Mesodermal cell (in vitro differentiated cells): ENCODE results near the gene OR2V2.
"Not testable (repeated sequence)": the region's sequence is repeated elsewhere in the genome, so short reads cannot be mapped to it uniquely, and the experiment has no call there.

ENCODE experiments used
- H3K27ac ChIP-seq: 2 replicates; pipeline ENCODE4 v1.7.0; 2013; ENCODE audit warnings: mild to moderate bottlenecking, low read depth, low read length, moderate library complexity; ENCODE audit not compliant: severe bottlenecking
- H3K36me3 ChIP-seq: 2 replicates; pipeline ENCODE4 v1.7.1; 2013; ENCODE audit warnings: mild to moderate bottlenecking, low read length, moderate library complexity; ENCODE audit not compliant: control insufficient read depth, insufficient read depth
- H3K4me1 ChIP-seq: one replicate; pipeline ENCODE4 v1.7.1; 2013; ENCODE audit warnings: mild to moderate bottlenecking, low read length; ENCODE audit not compliant: insufficient read depth, control insufficient read depth, poor library complexity, severe bottlenecking
- H3K4me3 ChIP-seq: 2 replicates; pipeline ENCODE4 v1.7.0; 2013; ENCODE audit warnings: low read length, control low read depth, mild to moderate bottlenecking; ENCODE audit not compliant: insufficient read depth, poor library complexity, severe bottlenecking; ENCODE audit errors: extremely low read depth
- H3K9me3 ChIP-seq: 2 replicates; pipeline ENCODE4 v1.7.1; 2013; ENCODE audit warnings: mild to moderate bottlenecking, low read length, moderate library complexity; ENCODE audit not compliant: control insufficient read depth
- WGBS, 2 experiments: methylation state at CpG; one replicate each; pipeline ENCODE4 v1.1.5; 2013; ENCODE audit warnings: missing lambda C conversion rate in 2 of 2; ENCODE audit not compliant: insufficient coverage in 2 of 2; 5-methylcytosine and 5-hydroxymethylcytosine counted together

OR2V2 gene

DNA sequence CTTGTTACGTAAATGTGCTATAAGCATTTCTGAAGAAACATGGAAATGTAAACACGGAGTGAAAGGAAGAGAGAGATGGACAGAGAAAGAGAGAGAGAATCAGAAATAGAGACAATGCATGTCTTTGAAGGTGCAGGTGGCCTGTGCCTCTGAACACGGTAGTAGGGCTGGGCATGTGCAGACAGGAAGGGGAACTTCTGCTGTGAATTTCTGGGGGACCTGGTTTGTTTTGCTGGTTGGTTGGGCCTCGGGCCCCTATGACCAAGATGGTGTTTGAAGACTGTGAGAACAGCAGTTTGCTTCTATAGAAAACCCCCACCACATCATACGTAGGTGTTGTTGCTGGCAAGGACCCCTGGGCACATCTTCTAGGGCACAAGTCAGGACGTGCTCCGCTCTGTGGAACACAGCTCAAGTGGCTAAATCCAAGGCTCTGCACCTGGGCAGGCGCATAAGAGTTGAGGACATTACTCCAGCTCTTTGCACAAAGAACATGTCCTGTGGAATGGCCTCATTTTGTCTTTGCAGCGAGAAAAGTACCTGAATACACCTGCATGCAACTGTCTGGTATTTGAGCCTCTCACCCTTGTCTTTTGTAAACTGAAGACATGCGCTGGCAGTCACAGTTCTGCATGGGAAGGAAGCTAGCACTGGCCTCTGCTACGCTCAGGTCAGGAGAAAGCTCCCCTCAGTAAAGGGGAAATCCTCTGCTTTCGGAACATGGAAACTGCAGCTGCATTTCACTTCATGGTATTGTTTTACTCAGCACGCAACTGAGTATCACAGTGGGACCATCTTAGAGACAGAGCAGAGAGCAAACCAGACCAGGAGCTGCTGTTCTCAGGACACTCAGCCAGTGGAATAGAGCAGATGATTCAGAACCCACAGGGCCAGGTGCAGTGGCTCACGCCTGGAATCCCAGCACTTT lies 2.7 kb downstream of the OR2V2 start:
- H3K27ac ChIP-seq, result no peak overlapping the region
- no peaks in the 10 kb centered on the region for H3K4me1 ChIP-seq
- no peaks in the 10 kb centered on the region for H3K36me3 ChIP-seq
- H3K9me3 ChIP-seq, result peaks cover 6% of the 10 kb centered on the region
- no peak overlapping the region for H3K4me3 ChIP-seq
- WGBS, 2 experiments, result 82 to 89% methylated on average over 12 to 13 of the region's 14 CpGs

DNA sequence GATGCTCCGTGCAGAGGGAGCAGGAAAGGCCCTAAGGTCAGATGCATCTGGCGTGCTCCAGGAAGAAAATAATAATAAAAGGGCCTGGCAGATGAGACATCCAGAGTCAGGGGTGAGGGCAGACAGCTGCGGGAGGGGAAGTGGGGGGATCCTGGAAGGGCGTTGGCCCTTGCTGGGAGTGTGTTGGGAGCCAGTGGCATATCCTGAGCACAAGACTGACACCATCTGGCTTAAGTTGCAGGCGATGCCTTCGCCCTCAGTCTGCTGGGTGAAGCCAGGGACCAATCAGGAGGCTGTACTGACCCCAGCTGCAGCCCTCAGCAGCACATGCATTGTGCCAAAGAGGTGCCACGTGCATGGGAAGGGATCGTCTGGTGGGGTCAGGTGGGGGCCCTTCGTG lies 3.8 kb downstream of the OR2V2 start:
- Histone ChIP-seq H3K4me1 (no peaks in the 10 kb centered on the region), H3K9me3 (no peaks in the 10 kb centered on the region), H3K4me3 (no peak overlapping the region), H3K27ac (no peak overlapping the region), H3K36me3 (no peaks in the 10 kb centered on the region)
- 56 to 59% methylated on average over 7 to 9 of the region's 9 CpGs for WGBS, 2 experiments

DNA sequence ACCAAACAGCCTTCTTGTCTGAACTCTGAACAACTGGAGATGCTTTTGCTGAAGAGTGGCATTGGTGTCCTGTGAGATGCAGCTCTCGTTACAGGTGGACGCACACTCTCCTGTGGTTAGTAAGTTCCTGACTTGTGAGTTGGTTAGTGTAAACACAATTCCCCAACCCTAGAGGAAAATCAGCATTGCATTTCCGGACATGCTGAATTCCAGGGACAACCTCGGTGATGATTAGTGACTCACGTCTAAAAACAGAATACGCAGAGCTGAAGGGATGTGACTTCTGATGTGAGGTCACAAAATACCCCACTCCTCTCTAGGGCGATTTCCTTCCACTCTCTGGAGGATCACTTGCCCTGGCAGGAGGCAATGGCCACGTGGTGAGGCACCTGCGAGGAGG lies 5.0 kb downstream of the OR2V2 start:
- Histone ChIP-seq H3K9me3 (no peaks in the 10 kb centered on the region), H3K4me1 (no peaks in the 10 kb centered on the region), H3K36me3 (no peaks in the 10 kb centered on the region), H3K27ac (no peak overlapping the region), H3K4me3 (no peak overlapping the region)
- 68 to 80% methylated on average over 4 to 6 of the region's 9 CpGs for WGBS, 2 experiments

DNA sequence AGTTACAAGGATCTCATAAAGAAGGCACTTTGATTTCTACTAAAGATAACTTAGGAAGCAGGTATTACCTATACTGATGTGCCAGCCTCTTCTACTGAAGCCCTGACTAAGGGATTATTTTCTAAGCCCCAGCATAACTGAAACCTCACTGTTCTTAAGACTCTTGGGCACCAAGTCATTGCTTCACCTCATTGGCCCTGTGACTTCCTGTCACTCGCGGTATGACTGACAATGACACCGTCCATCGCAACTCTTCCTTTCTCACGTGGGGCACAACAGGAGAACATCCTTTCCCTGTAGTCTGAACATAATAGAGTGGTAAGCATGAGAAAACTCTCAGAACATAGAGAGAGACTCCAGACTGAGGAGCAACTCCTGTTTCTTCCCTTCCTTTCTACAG lies 6.4 kb downstream of the OR2V2 start:
- Histone ChIP-seq H3K9me3 (no peaks in the 10 kb centered on the region), H3K4me1 (no peaks in the 10 kb centered on the region), H3K27ac (no peak overlapping the region), H3K36me3 (no peaks in the 10 kb centered on the region), H3K4me3 (no peak overlapping the region)
- 95 to 100% methylated on average over 4 to 5 of the region's 5 CpGs for WGBS, 2 experiments

DNA sequence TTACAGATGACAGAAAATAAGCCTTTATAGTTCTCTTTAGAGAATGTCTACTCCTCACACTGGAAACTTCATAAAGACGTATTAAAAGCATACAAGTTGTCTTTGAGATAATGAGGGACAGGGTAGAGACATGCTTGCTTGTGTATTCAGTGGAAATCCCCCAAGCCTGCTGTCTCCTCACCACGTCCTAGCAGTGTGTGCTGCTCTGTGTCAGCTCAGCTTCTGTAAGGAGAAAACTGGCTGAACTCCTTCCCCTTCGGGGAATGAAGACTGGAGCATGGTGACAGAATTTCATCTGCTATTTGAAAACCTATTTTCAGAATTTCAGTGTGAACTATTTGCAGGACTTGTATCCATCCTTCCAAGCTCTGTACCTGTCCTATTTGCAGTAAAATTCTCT lies 9.4 kb downstream of the OR2V2 start:
- no peaks in the 10 kb centered on the region for H3K36me3 ChIP-seq
- H3K27ac ChIP-seq, result no peak overlapping the region
- WGBS, 2 experiments, result 69 to 100% methylated on average over 1 to 2 of the region's 3 CpGs
- no peaks in the 10 kb centered on the region for H3K4me1 ChIP-seq
- no peak overlapping the region for H3K4me3 ChIP-seq
- no peaks in the 10 kb centered on the region for H3K9me3 ChIP-seq

DNA sequence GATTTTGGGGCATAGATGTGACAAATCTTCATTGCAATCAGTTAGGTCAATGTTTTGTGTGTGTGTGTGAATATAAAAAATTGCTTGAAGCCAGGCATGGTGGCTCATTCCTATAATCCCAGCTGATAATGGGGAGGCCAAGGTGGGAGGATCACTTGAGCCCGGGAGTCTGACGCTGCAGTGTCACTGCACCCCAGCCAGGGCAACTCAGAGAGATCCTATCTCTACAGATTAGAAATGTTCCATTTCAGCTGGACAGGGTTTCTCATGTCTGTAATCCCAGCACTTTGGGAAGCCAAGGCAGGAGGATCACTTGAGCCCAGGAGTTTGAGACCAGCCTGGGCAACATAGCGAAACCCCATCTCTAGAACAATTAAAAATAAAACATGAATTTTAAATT lies 11.5 kb downstream of the OR2V2 start:
- Histone ChIP-seq H3K36me3 (no peaks in the 10 kb centered on the region), H3K27ac (no peak overlapping the region), H3K9me3 (no peaks in the 10 kb centered on the region), H3K4me1 (no peaks in the 10 kb centered on the region), H3K4me3 (no peak overlapping the region)
- 80 to 94% methylated on average over 2 of the region's 3 CpGs for WGBS, 2 experiments

DNA sequence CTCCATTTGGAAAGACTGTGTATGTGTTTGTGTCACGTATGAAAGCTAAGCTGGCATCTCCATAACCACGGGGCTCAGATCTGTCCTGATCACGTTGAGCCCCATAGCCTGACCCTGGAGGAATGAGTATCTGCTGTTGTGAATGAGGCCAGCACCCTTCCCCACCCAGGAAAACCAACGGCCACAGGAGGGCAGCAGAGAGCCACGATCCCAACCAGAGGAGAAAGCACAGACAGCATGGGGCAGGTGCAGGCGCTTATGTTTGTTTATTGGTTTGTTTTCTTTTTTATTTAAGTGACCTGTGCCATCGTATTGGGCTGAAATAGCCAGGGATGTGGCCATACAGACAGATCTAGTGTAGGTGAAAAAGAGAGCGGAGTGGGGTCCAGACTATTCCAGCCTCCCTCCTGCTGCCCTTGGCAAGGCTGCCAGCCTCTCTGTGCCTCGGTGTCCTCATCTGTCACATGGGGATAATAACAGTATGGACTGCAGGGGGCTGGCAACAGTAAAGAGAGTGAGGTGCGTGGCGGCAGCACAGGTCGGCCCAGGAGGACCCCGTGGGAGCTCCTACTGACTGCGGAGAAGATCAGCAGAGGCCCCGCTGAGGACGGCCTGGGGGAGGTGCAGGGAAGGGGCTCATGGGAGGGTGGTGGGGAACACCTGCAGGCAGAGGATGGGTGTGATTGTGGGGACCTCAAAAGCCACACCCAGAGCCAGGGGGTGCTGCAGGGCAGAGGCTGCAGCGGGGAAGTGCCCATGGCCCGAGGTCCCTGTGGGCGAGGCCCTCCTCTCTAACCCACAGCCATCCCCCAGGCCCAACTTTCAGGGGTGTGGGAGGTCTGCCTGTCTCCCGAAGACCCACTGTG lies 12.1 kb downstream of the OR2V2 start:
- WGBS, 2 experiments, result 53 to 73% methylated on average over 10 to 13 of the region's 20 CpGs
- Histone ChIP-seq H3K9me3 (no peaks in the 10 kb centered on the region), H3K4me3 (no peak overlapping the region), H3K36me3 (no peaks in the 10 kb centered on the region), H3K27ac (peak overlapping the region; percentile 69), H3K4me1 (no peaks in the 10 kb centered on the region)

DNA sequence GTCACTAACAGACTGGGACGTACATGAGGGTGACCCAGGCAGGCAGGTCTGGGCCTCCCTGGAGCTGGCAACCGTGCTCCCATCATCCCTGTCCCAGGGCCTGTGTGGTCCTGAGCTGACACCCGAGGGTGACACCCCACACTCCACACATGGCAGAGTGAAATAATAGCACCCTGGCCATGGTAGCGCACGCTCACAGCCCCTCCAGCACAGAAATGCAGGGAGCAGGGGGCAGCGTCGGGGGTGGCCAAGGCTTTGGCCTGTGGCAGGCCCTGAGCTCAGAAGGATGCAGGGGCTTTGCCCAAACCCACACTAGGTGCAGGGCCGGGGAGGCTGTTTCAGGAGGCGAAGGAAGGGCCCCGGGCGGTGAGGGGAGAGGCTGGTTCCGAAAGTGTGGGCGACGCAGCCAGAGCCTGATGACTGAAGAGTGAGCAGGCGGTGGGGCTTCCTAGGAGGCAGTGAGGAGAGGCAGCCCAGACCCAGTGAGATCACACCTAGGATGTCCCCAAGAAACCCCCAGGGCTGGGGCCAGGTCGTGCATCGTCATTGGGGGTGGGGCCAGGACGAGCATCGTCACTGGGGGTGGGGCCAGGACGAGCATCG lies 12.9 kb downstream of the OR2V2 start:
- Histone ChIP-seq H3K4me3 (no peak overlapping the region), H3K36me3 (no peaks in the 10 kb centered on the region), H3K27ac (peak overlapping the region; percentile 69), H3K4me1 (no peaks in the 10 kb centered on the region), H3K9me3 (no peaks in the 10 kb centered on the region)
- WGBS, 2 experiments, result 85 to 86% methylated on average over 13 to 14 of the region's 21 CpGs

DNA sequence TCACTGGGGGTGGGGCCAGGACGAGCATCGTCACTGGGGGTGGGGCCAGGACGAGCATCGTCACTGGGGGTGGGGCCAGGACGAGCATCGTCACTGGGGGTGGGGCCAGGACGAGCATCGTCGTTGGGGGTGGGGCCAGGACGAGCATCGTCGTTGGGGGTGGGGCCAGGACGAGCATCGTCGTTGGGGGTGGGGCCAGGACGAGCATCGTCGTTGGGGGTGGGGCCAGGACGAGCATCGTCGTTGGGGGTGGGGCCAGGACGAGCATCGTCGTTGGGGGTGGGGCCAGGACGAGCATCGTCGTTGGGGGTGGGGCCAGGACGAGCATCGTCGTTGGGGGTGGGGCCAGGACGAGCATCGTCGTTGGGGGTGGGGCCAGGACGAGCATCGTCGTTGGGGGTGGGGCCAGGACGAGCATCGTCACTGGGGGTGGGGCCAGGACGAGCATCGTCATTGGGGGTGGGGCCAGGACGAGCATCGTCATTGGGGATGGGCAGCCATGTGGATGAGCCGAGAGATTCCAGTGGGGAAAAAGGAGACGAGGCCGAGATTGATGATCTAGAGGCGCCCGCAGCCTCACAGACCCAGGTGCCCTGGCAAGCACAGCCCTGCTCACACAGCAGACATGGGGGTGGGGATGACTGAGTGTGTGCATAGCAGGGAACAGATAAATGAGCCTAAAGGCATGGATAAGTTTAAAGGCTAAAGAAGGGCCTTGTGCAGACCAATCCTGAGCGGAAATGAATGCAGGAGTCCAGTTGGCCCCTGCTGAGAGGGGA lies 13.6 kb downstream of the OR2V2 start:
- 46 to 65% methylated on average over 9 to 11 of the region's 48 CpGs for WGBS, 2 experiments
- H3K36me3 ChIP-seq, H3K4me3 ChIP-seq, H3K27ac ChIP-seq, H3K9me3 ChIP-seq, H3K4me1 ChIP-seq: not testable (repeated sequence)

DNA sequence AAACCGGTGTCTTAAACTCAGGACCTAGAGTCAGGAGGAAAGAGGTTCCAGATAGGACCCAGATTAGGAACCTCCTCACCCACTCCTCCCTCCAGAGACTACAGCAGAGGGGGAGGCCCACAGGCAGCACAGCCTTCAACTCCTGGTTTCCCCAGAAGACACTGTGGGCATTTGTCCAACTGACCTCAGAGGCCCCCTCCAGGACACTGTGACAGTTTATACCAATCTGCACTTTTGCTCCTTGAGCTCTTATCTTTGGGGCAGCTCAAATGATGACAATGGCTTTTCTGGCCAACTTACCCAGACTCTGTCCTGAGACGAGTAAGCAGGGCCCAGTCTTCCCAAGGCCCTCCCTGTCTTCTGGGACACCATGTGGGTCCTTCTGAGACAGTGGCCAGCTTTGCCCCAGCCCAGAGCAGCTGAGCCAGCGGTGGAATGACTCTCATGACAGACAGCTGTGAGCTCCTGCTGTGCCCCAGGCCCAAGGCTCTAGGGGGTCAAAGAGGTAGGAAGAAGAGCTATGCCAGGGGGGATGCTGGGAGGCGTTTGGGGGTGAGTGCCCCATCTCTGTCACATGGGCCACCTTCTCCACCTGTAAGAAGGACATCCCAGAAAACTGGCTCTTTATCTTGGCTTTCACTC lies 14.3 kb downstream of the OR2V2 start:
- WGBS, 2 experiments, result 83 to 92% methylated on average over 2 of the region's 4 CpGs
- H3K27ac ChIP-seq, result no peak overlapping the region
- no peak overlapping the region for H3K4me3 ChIP-seq
- no peaks in the 10 kb centered on the region for H3K4me1 ChIP-seq
- no peaks in the 10 kb centered on the region for H3K9me3 ChIP-seq
- H3K36me3 ChIP-seq, result no peaks in the 10 kb centered on the region
